Natural killer cell (primary cell): ENCODE data around the gene BCL7A. TPM values are rescaled to one million over a fixed set of nuclear protein-coding genes. Genes with fewer than 3 reads are reported as not detected.

ENCODE experiments used
- ATAC-seq, 3 donors: fragments of 150-1000 bp in 2 of 3; fragments of 200-7000 bp in 1 of 3; cut with Tn5 transposase; 1 replicate in 1 of 3; 2 replicates in 2 of 3; pipeline ENCODE4 v1.10.0; 2021; ENCODE audit warnings: mild to moderate bottlenecking in 2 of 3, moderate library complexity in 2 of 3
- DNase-seq, 2 donors: peaks; one replicate each; pipeline versions ENCODE4 v3.0.0 to v3.0.0-alpha.2; 2013 to 2021; ENCODE audit warnings: mixed read lengths in 1 of 2
- H3K27ac ChIP-seq: one replicate; pipeline ENCODE4 v1.5.1; 2013; ENCODE audit warnings: mild to moderate bottlenecking, low read length
- H3K27me3 ChIP-seq: one replicate; pipeline ENCODE4 v1.6.1; 2013; ENCODE audit warnings: low read length; ENCODE audit not compliant: control insufficient read depth, insufficient read depth
- H3K36me3 ChIP-seq: one replicate; pipeline ENCODE4 v1.6.1; 2013; ENCODE audit warnings: low read length; ENCODE audit not compliant: control insufficient read depth, insufficient read depth
- H3K4me1 ChIP-seq: one replicate; pipeline ENCODE4 v1.6.1; 2013; ENCODE audit warnings: low read length; ENCODE audit not compliant: control insufficient read depth, insufficient read depth
- H3K4me3 ChIP-seq: one replicate; pipeline ENCODE4 v1.5.1; 2013; ENCODE audit warnings: low read length
- H3K9me3 ChIP-seq: one replicate; pipeline ENCODE4 v1.6.1; 2013; ENCODE audit warnings: low read length; ENCODE audit not compliant: control insufficient read depth, insufficient read depth
- H3K27ac Mint-ChIP-seq, 2 donors: one replicate each; pipeline ENCODE4 v1.8.0; 2022; ENCODE audit warnings: mild to moderate bottlenecking in 2 of 2, mixed read lengths in 2 of 2, moderate library complexity in 1 of 2
- H3K27me3 Mint-ChIP-seq, 2 donors: one replicate each; pipeline ENCODE4 v1.8.0; 2022; ENCODE audit warnings: low read depth in 2 of 2, mixed read lengths in 2 of 2
- H3K36me3 Mint-ChIP-seq: one replicate; pipeline ENCODE4 v1.8.0; 2022; ENCODE audit warnings: mixed read lengths
- H3K4me1 Mint-ChIP-seq, 2 donors: one replicate each; pipeline ENCODE4 v1.8.0; 2022; ENCODE audit warnings: mixed read lengths in 2 of 2
- H3K4me3 Mint-ChIP-seq: one replicate; pipeline ENCODE4 v1.8.0; 2022; ENCODE audit warnings: mild to moderate bottlenecking, moderate library complexity, mixed read lengths
- H3K9me3 Mint-ChIP-seq, 2 donors: one replicate each; pipeline ENCODE4 v1.8.0; 2022; ENCODE audit warnings: mixed read lengths in 2 of 2
- WGBS: methylation state at CpG from one replicate; pipeline ENCODE4 v1.1.7; 2013; ENCODE audit warnings: missing lambda C conversion rate; ENCODE audit not compliant: insufficient coverage; 5-methylcytosine and 5-hydroxymethylcytosine counted together
- intact Hi-C: fragments of 100-400 bp; cut with micrococcal nuclease; formaldehyde crosslinking; loops from one replicate; pipeline ENCODE4 v1.14.2; 2022
- total RNA-seq, 4 donors: library from RNA; stranded (reverse); fragments of 120-200 nt in 1 of 4; gene quantifications; one replicate each; pipeline versions ENCODE4 v1.2.3 to v1.2.4, GENCODE V29; 2013 to 2022
- TF ChIP-seq, protein P1 (sequence below): fragments of 200-600 bp; IDR thresholded peaks from one replicate; pipeline ENCODE4 v1.8.0; 2022; ENCODE audit warnings: antibody characterized with exemption

Gene BCL7A
- total RNA-seq, 3 donors from 2014 or later (not counting 1 experiment from before 2014, with no cell fraction given): 0.85 to 1.1 (median 0.96) TPM

DNA sequence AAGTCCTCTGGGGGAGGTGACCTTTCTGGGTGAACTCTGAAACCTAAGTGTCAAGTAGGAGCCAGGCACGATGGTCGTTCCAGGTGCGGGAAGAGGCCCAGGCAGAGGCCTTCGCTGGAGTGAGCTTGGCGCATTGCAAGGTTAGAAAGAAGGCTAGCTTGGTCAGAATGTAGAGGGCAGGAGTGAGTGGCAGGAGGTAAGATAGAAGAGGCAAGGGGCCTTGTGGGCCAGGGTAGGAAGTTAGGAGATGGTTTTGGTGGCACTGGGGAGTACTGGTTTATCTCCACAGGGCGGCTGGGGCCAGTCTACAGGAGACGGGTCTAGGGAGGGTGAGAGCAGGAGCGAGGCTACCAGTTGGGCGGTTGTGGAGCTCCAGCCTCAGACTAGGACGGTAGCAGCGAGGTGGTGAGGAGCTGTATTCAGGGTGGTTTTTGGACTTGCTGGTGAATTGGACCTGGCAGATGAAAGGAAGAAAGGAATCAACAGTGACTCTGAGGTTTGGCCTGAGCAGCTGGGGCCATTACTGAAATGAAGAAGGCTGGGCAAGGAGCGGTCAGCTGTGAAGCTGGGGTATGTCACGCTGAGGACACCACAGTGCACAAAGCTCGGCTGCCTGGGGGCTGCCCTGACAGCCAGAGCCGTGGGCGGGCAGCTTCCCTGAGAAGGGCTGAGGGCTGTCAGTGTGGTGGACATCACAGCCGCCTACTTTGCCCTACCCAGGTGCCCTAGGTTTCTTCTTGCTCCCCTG is 65.9 kb downstream of the BCL7A start:
- H3K4me1 Mint-ChIP-seq: peaks cover 47 to 65% of the 10 kb centered on the region in 2 donors
- H3K27ac Mint-ChIP-seq: peak overlapping the region; percentile 61 to 79
- DNase-seq (peak in 1 of 2 donors; percentile 5), ATAC-seq (no peak)
- no peaks in the 10 kb centered on the region for H3K9me3 ChIP-seq
- H3K9me3 Mint-ChIP-seq: no peaks in the 10 kb centered on the region
- H3K36me3 Mint-ChIP-seq: no peaks in the 10 kb centered on the region
- TF ChIP-seq, protein P1, sequence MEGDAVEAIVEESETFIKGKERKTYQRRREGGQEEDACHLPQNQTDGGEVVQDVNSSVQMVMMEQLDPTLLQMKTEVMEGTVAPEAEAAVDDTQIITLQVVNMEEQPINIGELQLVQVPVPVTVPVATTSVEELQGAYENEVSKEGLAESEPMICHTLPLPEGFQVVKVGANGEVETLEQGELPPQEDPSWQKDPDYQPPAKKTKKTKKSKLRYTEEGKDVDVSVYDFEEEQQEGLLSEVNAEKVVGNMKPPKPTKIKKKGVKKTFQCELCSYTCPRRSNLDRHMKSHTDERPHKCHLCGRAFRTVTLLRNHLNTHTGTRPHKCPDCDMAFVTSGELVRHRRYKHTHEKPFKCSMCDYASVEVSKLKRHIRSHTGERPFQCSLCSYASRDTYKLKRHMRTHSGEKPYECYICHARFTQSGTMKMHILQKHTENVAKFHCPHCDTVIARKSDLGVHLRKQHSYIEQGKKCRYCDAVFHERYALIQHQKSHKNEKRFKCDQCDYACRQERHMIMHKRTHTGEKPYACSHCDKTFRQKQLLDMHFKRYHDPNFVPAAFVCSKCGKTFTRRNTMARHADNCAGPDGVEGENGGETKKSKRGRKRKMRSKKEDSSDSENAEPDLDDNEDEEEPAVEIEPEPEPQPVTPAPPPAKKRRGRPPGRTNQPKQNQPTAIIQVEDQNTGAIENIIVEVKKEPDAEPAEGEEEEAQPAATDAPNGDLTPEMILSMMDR: no peak
- intact Hi-C loops: no loop called here
- WGBS: 76% methylated on average over 17 of the region's 17 CpGs
- H3K27me3 Mint-ChIP-seq: no peaks in the 10 kb centered on the region
- peaks cover 9% of the 10 kb centered on the region for H3K36me3 ChIP-seq
- H3K4me1 ChIP-seq: peaks cover 48% of the 10 kb centered on the region
- H3K27me3 ChIP-seq: no peaks in the 10 kb centered on the region
- H3K4me3 Mint-ChIP-seq: no peak overlapping the region
- no peak overlapping the region for H3K4me3 ChIP-seq
- H3K27ac ChIP-seq: no peak overlapping the region

DNA sequence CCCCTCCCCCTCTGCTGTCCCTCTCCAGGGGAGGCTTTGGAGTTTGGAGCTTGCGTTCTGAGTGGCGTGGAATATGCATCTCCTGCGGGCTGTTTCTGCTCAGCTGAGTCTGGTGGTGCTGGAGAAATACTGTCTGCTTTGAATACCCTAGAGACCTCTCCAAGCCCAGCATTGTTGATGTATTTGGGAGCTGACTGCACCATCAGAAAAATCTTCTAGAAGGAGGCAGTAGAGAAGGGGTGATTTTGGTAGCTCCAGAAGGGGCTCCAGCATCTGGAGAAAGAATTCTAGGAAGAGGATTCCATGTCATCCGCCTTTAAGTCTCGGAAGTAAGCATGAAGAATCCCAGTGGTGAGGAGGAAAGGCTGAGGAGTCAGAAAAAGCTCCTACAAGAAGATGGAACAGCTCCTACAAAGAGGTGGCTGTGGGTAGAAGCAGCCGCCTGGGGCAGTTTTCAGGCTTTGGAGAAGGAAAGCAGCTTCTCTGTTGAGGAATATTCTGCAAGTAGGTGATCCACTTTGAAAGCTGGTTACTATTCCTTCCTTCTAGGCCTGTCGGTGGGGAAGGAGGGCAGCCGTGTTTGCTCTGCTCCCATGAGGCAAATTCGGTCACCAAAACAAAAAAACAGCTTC is 66.6 kb downstream of the BCL7A start:
- TF ChIP-seq, protein P1: no peak
- Histone ChIP-seq H3K9me3 (no peaks in the 10 kb centered on the region), H3K36me3 (peaks cover 9% of the 10 kb centered on the region), H3K4me3 (no peak overlapping the region), H3K27ac (no peak overlapping the region), H3K4me1 (peaks cover 50% of the 10 kb centered on the region), H3K27me3 (no peaks in the 10 kb centered on the region)
- Mint-ChIP-seq H3K4me3 (no peak overlapping the region), H3K36me3 (no peaks in the 10 kb centered on the region), H3K9me3 (no peaks in the 10 kb centered on the region), H3K27ac (peak overlapping the region; percentile 61 to 79), H3K4me1 (peaks cover 40 to 59% of the 10 kb centered on the region in 2 donors), H3K27me3 (no peaks in the 10 kb centered on the region)
- intact Hi-C loops: no loop called here
- 91% methylated on average over 9 of the region's 9 CpGs for WGBS
- ATAC-seq: no peak
- DNase-seq: no peak

DNA sequence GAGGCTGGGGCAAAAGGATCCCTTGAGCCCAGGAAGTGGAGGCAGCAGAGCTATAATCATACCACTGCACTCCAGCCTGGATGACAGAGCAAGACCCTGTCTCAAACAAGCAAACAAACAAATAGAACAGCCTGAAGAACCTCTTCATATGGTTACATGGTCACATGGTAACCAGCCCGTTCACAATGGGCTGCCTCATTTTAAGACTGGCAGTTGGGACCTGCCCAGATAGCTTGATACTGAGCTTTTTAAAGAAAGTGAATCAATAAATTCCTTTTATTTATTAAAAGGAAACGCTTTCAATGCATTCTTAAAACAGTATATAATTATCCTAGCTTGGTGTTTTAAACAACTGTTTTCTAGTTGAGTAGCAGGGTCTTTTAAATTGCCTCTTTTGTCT is 67.4 kb downstream of the BCL7A start:
- ATAC-seq (no peak), DNase-seq (peak in 1 of 2 donors; percentile 18)
- Mint-ChIP-seq H3K36me3 (no peaks in the 10 kb centered on the region), H3K4me3 (no peak overlapping the region), H3K27ac (no peak overlapping the region), H3K9me3 (no peaks in the 10 kb centered on the region), H3K27me3 (no peaks in the 10 kb centered on the region), H3K4me1 (peaks cover 33 to 51% of the 10 kb centered on the region in 2 donors)
- Histone ChIP-seq H3K36me3 (peaks cover 9% of the 10 kb centered on the region), H3K9me3 (no peaks in the 10 kb centered on the region), H3K4me3 (no peak overlapping the region), H3K27ac (no peak overlapping the region), H3K27me3 (no peaks in the 10 kb centered on the region), H3K4me1 (peaks cover 58% of the 10 kb centered on the region)
- TF ChIP-seq, protein P1: no peak
- 63% methylated on average over 1 of the region's 2 CpGs for WGBS
- intact Hi-C loops: no loop called here
